K562 (cell line): ENCODE data around the gene R3HDM2. TPM values are rescaled to one million over a fixed set of nuclear protein-coding genes. Genes with fewer than 3 reads are reported as not detected.

Experiments used
- BRF2 ChIP-seq: IDR thresholded peaks from 3 replicates; pipeline ENCODE4 v1.6.1; 2011; ENCODE audit warnings: borderline replicate concordance, mild to moderate bottlenecking; ENCODE audit not compliant: insufficient read length, insufficient read depth
- CBX3 ChIP-seq, 2 experiments: IDR thresholded peaks; 1 replicate in 1 of 2; 2 replicates in 1 of 2; pipeline ENCODE4 v1.6.1; 2012; ENCODE audit warnings: inconsistent platforms in 2 of 2, low read length in 2 of 2, borderline replicate concordance in 1 of 2, control low read depth in 1 of 2
- CEBPG ChIP-seq, 3 experiments: fragments of 200-800 bp in 1 of 3; sonication (Bioruptor generic) in 1 of 3; sonication (generic) in 1 of 3; formaldehyde crosslinking in 1 of 3; IDR thresholded peaks in 2 of 3; conservative IDR thresholded peaks in 1 of 3; 2 replicates each; pipeline versions ENCODE4 v1.6.1 to v1.8.0; 2016 to 2022; ENCODE audit warnings: missing compliant biosample characterization in 2 of 3, missing genetic modification characterization in 2 of 3, mild to moderate bottlenecking in 1 of 3, missing genetic modification reagents in 1 of 3
- EHMT2 ChIP-seq: fragments of 450-650 bp; IDR thresholded peaks from 2 replicates; pipeline ENCODE4 v1.6.1; 2018; ENCODE audit warnings: antibody characterized with exemption
- ELF2 ChIP-seq: fragments of 250-450 bp; sonication (Bioruptor Pico); IDR thresholded peaks from 2 replicates; pipeline ENCODE4 v1.5.0; 2021; ENCODE audit warnings: mild to moderate bottlenecking
- ILK ChIP-seq: fragments of 450-650 bp; IDR thresholded peaks from 2 replicates; pipeline ENCODE4 v1.6.1; 2016; ENCODE audit warnings: missing genetic modification characterization, low read depth, mild to moderate bottlenecking, missing compliant biosample characterization, moderate library complexity, borderline replicate concordance
- PURB ChIP-seq: sonication (generic); formaldehyde crosslinking; IDR thresholded peaks from 2 replicates; pipeline ENCODE4 v1.9.0; 2021; ENCODE audit warnings: low read depth, mild to moderate bottlenecking, missing genetic modification reagents
- RCOR1 ChIP-seq, 2 experiments: IDR thresholded peaks; 2 replicates each; pipeline ENCODE4 v1.6.1; 2012; ENCODE audit warnings: low read depth in 2 of 2, low read length in 2 of 2, borderline replicate concordance in 1 of 2, improper control_type of control experiment in 1 of 2
- ZNF197 ChIP-seq: fragments of 200-800 bp; sonication (Bioruptor generic); IDR thresholded peaks from 2 replicates; pipeline ENCODE4 v1.6.1; 2016; ENCODE audit warnings: low read depth, missing genetic modification characterization, missing compliant biosample characterization
- ZNF217 ChIP-seq: sonication (generic); formaldehyde crosslinking; IDR thresholded peaks from 2 replicates; pipeline ENCODE4 v1.8.0; 2022; ENCODE audit warnings: mild to moderate bottlenecking, missing genetic modification reagents
- polyA plus RNA-seq, 8 experiments: library from polyadenylated mRNA; depleted of rRNA in 4 of 8; stranded (reverse) in 5 of 8; unstranded in 3 of 8; fragments of >200 nt; fragmentation: Nextera tagmentation in 2 of 8; fragmentation: Illumina TruSeq in 1 of 8; extraction: Ambion mirVana in 2 of 8; extraction: Trizol in 1 of 8; gene quantifications; 2 replicates each; pipeline versions ENCODE4 v1.2.1 to v1.2.3, GENCODE V29; 2011 to 2014; ENCODE audit warnings: inconsistent platforms in 1 of 8, missing spikeins in 1 of 8
- total RNA-seq, 7 experiments: library from RNA; depleted of rRNA in 6 of 7; stranded (reverse); fragments of >200 nt in 6 of 7; fragmentation: Illumina TruSeq in 2 of 7; extraction: Trizol in 2 of 7; gene quantifications; 2 replicates each; pipeline versions ENCODE4 v1.2.1 to v1.2.3, GENCODE V29; 2011 to 2021; ENCODE audit warnings: low replicate concordance in 1 of 7
- TF ChIP-seq, protein P1 (sequence below), 2 experiments: fragments of 450-650 bp in 1 of 2; sonication (generic) in 1 of 2; formaldehyde crosslinking in 1 of 2; IDR thresholded peaks; 2 replicates each; pipeline versions ENCODE4 v1.7.1 to v1.9.0; 2016 to 2022; ENCODE audit warnings: inconsistent platforms in 1 of 2, mild to moderate bottlenecking in 1 of 2, missing genetic modification reagents in 1 of 2
- TF ChIP-seq, protein P2 (sequence below): IDR thresholded peaks from 2 replicates; pipeline ENCODE4 v1.6.1; 2012; ENCODE audit warnings: low read depth, low read length, improper control_type of control experiment, borderline replicate concordance

The R3HDM2 gene
- total and polyA plus RNA-seq, 9 of the 15 experiments (the other 6 are each of a cell fraction or from before 2014, with no cell fraction given), result 3.3 to 18.8 (median 9.0) TPM

GRCh38 chr12:57430931-57431566 is at the start of gene R3HDM2 (continued):
- TF ChIP-seq CBX3 (IDR thresholded peaks at IDR 0.05; ENCODE audit: borderline replicate concordance in 1 of 2, low read length in 2 of 2), result peak in 1 of 2 experiments; percentile 84; a peak in 2 of 3 replicates
- no peak for TF ChIP-seq BRF2
- TF ChIP-seq ELF2 (CRISPR knock-in tag), result peak; percentile 82
- no peak for TF ChIP-seq ILK
- peak; percentile 57; the same call in 1 of the 2 replicates for TF ChIP-seq CEBPG (CRISPR knock-in tag; IDR thresholded peaks at IDR 0.05)
- TF ChIP-seq CEBPG (tag; conservative IDR thresholded peaks at IDR 0.05 in 1 of 2, IDR thresholded peaks at IDR 0.05 in 1 of 2), result no peak
- TF ChIP-seq RCOR1 (IDR thresholded peaks at IDR 0.05; ENCODE audit: borderline replicate concordance in 1 of 2, low read depth in 2 of 2, low read length in 2 of 2), result peak in 1 of 2 experiments; percentile 46; a peak in 2 of 4 replicates
- TF ChIP-seq, protein P1, sequence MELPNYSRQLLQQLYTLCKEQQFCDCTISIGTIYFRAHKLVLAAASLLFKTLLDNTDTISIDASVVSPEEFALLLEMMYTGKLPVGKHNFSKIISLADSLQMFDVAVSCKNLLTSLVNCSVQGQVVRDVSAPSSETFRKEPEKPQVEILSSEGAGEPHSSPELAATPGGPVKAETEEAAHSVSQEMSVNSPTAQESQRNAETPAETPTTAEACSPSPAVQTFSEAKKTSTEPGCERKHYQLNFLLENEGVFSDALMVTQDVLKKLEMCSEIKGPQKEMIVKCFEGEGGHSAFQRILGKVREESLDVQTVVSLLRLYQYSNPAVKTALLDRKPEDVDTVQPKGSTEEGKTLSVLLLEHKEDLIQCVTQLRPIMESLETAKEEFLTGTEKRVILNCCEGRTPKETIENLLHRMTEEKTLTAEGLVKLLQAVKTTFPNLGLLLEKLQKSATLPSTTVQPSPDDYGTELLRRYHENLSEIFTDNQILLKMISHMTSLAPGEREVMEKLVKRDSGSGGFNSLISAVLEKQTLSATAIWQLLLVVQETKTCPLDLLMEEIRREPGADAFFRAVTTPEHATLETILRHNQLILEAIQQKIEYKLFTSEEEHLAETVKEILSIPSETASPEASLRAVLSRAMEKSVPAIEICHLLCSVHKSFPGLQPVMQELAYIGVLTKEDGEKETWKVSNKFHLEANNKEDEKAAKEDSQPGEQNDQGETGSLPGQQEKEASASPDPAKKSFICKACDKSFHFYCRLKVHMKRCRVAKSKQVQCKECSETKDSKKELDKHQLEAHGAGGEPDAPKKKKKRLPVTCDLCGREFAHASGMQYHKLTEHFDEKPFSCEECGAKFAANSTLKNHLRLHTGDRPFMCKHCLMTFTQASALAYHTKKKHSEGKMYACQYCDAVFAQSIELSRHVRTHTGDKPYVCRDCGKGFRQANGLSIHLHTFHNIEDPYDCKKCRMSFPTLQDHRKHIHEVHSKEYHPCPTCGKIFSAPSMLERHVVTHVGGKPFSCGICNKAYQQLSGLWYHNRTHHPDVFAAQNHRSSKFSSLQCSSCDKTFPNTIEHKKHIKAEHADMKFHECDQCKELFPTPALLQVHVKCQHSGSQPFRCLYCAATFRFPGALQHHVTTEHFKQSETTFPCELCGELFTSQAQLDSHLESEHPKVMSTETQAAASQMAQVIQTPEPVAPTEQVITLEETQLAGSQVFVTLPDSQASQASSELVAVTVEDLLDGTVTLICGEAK (IDR thresholded peaks at IDR 0.05), result peak; percentile 68
- TF ChIP-seq, protein P1 (CRISPR knock-in tag; IDR thresholded peaks at IDR 0.05), result peak; percentile 68; the same call in 1 of the 2 replicates
- TF ChIP-seq ZNF217 (CRISPR knock-in tag), result peak; percentile 89; the same call in 1 of the 2 replicates
- TF ChIP-seq, protein P2, sequence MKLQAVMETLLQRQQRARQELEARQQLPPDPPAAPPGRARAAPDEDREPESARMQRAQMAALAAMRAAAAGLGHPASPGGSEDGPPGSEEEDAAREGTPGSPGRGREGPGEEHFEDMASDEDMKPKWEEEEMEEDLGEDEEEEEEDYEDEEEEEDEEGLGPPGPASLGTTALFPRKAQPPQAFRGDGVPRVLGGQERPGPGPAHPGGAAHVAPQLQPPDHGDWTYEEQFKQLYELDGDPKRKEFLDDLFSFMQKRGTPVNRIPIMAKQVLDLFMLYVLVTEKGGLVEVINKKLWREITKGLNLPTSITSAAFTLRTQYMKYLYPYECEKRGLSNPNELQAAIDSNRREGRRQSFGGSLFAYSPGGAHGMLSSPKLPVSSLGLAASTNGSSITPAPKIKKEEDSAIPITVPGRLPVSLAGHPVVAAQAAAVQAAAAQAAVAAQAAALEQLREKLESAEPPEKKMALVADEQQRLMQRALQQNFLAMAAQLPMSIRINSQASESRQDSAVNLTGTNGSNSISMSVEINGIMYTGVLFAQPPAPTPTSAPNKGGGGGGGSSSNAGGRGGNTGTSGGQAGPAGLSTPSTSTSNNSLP, result no peak
- TF ChIP-seq ZNF197 (CRISPR knock-in tag), result no peak
- no peak for TF ChIP-seq EHMT2
- TF ChIP-seq PURB (CRISPR knock-in tag), result no peak
